Ammon's horn (tissue), 1 donor: Measurements from ENCODE around the gene GPRC5C.

Experiments used
- DNase-seq: peaks from one replicate; pipeline ENCODE4 v3.0.0-alpha.2; 2016; ENCODE audit warnings: low spot score

Gene GPRC5C, protein sequence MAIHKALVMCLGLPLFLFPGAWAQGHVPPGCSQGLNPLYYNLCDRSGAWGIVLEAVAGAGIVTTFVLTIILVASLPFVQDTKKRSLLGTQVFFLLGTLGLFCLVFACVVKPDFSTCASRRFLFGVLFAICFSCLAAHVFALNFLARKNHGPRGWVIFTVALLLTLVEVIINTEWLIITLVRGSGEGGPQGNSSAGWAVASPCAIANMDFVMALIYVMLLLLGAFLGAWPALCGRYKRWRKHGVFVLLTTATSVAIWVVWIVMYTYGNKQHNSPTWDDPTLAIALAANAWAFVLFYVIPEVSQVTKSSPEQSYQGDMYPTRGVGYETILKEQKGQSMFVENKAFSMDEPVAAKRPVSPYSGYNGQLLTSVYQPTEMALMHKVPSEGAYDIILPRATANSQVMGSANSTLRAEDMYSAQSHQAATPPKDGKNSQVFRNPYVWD

DNA sequence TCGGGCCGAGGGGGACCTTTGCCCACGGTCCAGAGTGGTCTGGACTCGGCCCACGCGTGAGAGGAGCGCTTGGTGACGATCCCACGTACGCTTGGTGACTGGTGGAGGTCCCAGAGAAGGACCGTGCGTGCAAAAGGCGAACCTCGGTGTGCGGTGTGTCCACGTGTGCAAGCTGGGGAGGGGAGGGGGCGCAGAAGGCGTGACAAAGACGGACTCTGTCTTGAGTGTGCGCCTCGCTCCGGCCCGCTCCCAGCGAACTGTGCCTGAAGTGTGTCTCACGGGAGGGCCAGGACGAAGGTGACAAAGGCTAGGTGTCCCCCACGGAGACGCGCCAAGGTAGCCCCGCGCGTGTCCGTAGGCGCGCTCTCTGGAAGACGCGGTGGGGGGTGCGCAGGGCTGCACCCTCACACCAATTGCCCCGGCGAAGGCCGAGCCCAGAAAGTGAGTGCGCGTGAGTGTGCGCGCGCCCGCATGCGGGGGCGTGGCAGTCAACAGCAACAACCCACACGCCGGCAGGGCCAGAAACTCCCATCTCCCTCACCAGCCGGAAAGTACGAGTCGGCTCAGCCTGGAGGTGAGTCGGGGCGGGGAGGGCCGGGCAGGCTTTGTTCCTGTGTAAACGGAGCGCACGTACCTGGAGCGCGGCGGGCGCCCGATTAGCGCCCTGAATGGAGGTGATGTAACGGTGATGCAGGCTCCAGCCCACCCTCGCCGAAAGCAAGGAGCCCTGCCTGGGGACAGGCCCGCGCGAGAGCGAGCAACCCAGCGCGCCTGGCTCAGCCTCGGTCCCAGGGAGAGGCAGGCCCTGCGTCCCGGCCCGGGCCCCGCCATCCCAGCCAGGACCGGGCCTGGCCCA, at the start of gene GPRC5C:
Gene GPRC5C, plus strand, starts transcription at position 521 of the 856 bp plus-strand sequence. CDS start 7,689 bp downstream, outside the sequence.
- peak; percentile 54 for DNase-seq

DNA sequence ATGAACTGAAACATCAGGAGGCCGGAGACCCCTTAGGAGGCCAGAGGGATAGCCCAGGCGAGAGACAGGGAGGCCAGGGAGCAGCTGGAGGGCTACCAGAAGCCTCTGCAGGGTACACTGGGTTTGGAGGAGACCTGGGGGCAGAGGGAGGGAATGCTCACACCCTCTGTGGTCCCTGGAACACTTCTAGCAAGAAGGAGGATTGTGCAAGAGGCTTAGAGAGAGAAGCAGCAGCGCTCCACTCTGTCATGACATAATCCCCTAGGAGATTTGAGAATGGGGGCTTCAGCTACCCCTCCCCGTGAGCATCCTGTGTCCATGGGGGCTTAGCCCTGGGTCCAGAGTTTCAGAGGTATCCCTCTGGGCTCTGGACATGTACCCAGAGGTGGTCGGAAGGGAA, 48.7 kb upstream of the GPRC5C start:
- no peak for DNase-seq

DNA sequence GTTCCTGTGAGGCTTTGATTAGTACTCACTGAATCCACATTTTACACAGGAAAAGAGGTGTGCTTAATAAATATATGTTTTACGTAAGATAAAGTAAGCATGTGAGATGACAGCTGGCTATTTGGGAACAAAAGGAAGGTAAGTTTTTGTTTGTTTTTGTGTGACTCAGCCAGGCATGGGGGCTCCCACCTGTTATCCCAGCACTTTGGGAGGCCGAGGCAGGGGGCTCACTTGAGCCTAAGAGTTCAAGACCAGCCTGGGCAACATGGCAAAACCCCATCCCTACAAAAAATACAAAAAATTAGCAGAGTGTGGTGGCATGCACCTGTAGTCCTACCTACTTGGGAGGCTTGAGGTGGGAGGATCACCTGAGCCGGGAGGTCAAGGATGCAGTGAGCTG, 46.7 kb upstream of the GPRC5C start:
- no peak for DNase-seq

DNA sequence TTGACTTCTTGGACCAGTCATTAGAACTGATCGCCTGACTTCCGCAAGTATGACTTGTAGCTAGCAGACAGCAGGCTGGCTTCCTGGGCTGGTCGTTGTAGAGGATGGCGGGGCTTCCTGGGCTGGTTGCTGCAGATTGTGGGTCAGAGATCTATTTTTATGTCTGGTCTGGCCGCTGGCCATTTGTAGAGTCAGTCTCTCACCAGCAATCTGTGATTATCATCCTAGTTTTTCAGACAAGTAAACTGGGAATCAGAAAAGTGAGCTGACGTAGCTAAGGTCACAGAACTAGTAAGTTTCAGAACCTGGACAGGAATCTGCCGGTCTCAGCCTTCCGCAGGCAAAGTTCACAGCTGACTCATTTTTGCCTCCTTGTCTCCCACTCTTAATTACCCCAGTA, 45.5 kb upstream of the GPRC5C start:
- no peak for DNase-seq

DNA sequence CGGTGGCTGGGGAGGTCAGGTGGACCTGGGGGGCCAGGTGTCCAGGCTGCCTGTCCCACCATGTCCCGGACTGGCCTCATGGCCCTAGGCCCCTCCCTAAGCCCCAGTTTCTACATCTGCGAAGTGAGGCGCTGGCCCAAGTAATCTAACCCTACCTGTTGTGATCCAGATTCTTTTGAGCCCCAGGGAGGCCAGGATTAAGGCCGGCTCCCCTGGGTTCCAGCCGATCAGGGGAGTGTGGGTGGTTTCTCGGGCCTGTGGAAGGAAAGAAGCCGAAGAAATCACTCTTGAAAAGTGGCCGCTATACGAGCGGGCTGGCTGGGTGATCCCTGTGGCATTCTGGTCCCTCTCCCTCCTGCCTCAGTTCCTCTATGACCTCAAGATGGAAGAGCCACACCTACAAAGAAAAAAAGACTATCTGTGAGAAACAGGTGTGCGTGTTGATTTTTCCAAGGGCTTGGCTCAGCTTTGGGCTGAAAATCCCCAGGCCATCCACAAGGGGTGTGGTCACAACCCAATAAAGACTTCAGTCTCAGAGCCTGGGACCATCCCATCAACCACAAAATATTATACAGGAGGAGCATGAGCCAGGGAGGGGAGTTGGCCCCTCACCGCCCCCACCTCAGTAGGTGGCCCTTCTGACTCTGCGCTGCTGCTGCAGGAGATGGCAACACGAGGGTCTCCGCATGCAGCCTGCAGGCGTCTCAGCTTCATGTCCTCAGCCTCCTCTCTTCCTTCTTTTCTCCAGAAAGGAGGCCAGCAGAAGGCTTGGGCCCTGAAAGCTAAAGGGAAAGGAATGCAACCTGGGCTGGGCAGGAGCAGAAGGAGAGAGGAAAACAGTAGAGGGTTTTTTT, 44.3 kb upstream of the GPRC5C start:
- DNase-seq = no peak

DNA sequence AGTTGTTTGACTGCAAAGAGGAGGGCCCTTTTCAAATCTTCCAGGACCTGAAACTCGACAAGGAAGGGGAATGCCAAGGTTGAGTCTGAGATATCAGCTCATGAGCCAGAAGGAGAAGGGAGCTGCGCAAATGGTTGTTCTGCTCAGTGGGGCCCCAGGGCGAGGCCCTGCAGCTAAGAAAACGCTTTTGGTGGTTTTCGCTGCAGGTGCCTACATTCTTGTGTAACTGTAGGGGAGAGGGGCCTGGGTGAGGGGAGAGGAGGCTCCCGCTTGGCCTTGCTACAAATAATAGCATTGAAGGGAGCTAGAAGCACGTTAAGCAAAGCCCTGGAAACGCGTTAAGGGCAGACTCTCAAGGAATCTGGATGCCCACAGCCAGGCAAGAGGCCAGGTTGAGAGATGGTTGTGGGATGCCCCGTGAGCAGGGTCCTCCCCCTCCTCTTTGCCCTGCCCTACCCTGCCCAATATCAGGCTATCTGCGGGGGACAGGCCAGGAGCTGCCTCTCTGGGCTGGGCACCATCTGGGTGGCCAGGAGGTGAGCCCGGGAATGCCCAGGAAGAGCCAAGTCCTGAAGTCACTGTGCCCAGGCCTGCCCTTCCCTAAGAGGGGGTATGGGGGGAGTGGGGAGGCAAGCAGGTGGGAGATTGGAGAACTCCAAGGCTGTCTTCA, 42.7 kb upstream of the GPRC5C start:
- DNase-seq = no peak

DNA sequence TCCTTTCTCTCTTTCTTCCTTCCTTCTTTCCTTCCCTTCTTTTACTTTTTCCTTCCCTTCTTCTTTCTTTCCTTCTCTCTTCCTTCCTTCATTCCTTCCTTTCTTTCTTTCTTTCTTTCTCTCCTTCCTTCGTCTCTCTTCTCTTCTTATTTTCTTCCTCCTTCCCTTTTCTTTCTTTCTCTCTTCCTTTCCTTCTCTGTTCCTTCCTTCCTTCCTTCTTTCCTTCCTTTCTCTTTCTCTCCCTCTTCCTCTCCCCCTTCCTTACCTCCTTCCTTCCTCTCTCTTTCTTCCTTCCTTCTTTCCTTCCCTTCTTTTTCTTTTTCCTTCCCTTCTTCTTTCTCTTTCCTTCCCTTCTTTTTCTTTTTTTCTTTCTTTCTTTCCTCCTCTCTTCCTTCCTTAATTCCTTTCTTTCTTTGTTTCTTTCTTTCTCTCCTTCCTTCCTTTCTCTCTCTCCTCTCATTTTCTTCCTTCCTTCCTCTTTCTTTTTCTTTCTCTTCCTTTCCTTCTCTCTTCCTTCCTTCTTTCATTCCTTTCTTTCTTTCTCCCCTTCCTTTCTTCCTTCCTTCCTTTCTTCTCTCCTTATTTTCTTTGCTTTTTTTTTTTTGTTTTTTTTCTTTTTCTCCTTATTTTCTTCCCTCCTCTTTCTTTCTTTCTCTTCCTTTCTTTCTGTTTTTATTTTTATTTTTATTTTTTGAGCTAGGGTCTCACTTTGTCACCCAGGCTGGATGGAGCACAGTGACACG, 41.8 kb upstream of the GPRC5C start:
- DNase-seq = no peak

DNA sequence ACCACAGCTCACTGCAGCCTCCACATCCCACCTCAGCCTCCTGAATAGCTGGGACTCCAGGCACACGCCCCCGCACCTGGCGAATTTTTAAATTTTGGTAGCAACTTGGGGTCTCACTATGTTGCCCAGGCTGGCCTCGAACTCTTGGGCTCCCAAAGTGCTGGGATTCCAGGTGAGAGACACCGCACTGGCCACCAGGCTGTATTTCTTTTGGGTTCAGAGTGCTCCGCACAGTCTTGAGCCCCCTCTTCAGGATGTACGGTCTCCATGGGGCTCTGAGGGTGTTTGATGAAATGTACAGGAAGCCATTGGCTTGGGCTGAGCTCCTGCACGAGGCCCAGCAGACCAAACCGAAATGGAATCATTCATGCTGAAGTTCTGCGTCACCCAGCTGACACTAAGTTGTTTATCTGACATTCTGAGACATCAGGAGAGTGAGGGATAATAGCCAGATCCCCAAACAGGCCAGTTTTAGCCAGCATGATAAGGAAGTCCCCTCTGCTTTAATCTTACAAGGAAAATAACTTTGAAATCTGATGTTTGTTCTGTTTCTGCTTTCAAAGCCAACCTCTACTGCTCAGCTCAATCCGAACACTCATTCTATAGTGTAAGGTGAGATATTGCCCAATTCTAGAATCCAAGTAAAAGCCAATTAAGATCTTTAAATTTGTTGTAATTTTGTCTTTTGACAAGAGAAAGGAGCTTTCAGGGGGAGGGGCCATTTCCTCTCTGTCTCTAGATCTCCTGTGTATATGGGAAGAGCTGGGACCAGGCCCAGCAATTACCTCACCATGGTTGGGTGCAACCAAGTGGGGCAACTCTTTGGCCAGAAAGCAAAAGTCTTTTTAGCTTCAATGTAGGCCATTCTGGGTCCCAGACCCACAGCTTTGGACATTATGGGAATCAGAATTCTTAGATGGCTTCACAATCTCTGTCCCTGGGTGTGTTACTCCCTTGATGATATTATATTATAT, 40.9 kb upstream of the GPRC5C start:
- no peak for DNase-seq

DNA sequence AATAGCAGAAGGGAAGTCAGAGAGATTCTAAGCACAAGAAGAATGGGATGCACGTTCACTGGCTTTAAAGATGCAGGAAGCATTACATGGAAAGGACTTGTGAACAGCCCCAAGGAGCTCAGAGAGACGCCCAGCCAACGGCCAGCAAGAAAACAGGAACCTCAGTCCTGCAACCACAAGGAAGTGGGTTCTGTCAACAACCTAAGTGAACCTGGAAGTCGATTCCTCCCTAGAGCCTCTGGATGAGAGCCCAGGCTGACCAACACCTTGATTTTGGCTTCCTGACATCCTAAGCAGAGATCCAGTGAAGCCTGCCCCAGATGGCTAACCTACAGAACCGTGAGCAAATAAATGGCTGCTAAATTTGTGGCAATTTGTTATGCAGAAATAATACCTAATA, 40.1 kb upstream of the GPRC5C start:
- no peak for DNase-seq

DNA sequence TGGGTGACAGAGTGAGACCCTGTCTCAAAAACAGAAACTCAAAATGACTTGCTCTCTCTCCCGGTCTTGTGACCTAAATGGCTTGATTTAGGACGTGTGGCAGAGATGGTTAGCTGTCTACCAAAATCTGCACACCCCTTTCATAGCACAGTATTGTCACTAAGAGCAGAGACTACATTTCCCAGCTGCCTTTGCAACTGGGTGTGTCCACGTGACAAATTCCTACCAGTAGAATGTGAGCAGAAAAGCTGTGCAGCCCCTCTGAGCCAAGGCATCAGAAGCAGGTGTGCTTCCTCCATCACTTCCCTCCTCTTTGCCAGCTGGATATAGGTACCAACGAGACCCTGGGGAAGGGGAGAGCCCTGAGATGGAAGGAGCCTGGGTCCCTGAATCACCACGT, 39.0 kb upstream of the GPRC5C start:
- DNase-seq = no peak

DNA sequence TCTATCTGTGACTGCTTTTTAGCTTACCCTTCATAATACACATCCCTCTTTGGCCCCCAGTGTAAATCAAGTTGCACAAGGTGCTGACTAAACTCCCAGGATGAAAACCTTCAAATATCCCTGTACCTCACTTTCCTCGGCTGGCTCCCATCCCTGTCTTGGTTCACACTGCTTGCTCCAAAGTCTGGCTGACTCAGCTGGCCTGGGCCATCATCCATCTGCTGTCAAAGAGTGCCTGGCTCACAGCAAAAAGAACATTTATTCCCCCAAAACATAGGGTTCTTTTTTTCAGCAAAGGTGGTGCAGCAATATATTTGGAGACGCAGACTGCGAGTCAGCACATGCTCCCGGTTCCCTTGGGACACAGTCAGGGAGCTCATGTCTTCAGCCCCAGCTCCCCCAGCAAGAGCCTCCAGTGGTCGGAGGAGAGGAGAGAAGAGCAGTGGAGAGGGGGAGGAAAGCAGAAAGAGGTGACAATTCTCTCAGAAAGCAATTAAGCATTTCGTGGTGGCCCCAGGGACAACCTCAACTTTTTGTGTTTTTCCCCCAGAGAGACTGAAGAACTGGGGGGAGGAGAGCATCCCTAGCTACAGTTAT, 38.4 kb upstream of the GPRC5C start:
- DNase-seq = peak; percentile 43

DNA sequence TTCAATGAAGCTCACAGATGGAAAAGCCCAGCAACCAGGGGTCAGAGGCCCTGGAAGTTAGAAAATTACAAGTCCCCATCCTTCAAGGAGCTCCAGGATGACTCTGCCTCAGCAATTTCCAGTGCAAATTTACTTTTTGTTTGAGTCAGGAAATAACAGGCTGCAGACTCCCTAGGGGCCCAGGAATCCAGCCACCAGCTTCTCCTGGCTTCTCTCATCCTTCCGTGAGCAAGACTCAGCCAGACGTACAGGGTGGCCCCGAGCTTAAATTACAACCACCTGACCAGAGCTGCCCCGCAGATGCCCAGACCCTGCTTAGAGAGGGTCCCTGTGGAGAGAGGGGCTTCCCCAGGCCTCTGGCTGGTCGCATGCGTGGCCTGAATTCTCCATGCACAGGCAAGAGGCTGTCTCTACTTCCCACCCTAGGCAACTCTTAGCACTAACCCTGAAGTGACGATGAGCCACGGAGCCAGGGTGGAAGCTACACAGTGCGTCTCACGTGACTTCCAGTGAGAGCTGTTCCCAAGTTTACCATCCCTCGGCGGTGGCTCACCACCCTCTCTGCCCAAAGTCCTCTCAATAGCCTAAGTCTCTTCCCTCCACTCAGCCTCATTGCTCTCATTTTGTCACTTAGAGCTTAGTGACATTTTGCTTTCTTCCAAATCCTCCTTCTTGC, 37.5 kb upstream of the GPRC5C start:
- DNase-seq = no peak

DNA sequence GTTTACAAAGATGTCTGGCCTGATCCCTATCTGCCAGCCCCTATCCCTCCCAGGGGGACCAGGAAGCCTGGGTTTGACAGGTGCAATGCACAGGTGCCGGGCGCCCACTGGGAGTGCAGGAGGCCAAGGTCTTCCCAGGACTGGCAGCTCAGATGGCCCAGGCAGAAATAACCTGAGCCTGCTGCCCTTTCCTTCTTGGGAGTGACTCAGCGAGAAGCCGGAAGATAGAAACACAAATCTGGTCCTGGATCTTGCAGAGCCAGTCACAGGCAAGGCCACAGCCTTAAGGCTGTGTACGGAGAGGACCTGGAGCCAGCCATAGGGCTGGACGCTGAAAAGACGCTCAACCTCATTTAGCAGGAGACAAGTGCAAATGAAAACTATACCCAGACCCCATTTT, 36.9 kb upstream of the GPRC5C start:
- DNase-seq = no peak

DNA sequence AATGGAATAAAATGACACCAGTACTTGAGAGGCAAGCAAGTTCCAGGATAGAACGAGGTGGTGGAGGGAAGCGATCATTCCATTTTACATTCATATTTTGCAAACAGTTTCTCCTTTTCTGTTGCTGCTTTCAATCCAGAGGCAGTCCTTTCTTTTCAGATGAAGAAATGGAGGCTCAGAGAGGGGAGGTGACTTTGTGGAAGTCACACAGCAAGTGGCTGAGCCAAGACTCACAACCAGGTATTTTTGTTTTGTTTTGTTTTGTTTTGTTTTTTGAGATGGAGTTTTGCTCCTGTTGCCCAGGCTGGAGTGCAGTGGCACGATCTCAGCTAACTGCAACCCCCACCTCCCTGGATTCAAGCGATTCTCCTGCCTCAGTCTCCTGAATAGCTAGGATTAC, 35.3 kb upstream of the GPRC5C start:
- DNase-seq = no peak

DNA sequence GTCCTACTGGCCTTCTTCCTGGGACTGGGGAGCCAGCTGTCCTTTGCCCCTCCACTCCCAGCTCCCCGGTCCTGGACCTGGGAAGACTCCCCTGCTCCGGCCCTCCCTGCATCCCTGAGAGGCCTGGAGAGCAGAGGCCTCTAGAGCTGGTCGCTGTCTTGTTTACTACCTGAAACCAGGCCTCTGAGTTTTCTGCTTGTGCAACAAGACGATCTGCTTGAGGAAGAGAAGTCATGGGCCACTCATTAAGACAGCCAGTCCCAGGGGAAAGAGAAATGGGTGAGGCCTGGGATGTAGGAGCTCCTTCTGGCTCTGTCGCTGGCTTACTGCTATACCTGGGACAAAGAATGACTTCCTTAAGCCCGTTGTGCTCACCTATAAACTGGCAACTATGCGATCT, 29.8 kb upstream of the GPRC5C start:
- DNase-seq = no peak

DNA sequence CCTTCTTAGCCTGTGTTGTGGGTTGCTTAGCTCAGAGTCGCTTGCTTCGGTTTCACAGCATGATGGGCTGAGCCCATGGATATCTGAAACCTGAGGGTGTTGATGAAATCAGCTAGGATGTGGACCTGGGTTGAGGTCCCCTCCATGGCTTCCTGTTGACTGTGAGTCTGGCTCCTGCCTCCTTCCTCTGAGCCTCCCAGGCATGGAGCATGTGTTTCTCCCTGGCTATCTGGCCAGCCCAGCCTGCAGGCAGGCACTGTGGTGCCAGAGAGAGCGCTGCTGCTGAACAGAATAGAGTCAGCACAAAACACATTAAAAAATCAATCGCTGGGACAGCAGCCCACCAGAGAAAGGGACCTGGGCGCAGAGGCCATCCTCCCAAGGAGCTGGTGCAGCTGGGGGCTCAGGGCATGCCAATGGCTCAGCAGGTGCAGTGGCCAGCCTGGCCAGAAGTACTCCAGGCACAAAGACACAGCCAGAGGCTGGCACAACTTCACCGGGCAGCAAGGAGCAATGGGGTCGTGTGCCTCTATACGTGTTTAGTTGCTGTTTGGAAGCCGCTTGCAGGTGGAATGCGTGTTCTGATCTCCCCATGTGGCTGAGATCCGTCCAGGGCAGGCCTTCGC, 28.3 kb upstream of the GPRC5C start:
- DNase-seq = no peak

DNA sequence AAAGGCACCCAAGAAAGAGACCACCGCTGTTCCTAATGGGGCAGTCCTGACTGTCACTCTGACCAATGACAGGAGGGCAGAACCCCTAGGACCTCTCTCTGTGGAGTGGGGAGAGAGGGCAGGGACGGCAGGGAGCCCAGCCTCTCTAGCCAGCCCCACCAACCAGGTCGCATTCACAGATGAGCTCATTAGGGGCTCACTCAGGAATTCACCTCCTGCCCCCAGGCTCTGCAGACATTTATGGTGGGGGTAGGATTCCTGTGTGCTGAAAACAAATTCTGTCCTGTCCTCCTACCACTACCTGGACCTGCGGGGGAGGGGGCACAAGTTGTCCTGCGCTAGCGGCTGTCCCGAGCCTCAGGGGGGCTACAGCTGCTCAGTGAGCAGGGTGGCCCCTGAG, 27.7 kb upstream of the GPRC5C start:
- DNase-seq = no peak

DNA sequence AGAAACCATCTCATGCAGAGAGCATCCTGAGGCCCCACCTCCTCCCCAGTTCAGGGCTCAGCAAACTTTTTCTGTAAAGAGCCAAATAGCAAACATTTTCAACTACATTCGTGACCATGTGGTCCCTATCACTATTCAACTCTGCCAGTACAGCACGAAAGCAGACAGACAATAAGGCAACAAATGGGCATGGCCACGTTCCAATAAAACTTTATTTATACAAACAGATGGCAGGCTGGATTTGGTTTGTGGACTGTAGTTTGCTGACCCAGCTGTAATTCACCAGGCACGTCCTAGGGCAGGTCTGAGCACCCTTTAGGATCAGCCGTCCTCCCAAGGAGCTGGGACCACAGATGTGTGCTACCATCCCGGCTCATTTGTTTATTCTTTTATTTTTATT, 27.1 kb upstream of the GPRC5C start:
- DNase-seq = no peak
